Activated CD4-positive, alpha-beta T cell treated with anti-CD3 and anti-CD28 coated beads, Interleukin-2, amount 50 U/mL, for 4 hours (primary cell): ENCODE data around the gene EGFL8.

ENCODE experiments used
- DNase-seq, 2 experiments: peaks; one replicate each; pipeline ENCODE4 v3.0.0-alpha.2; 2020

The EGFL8 gene

DNA sequence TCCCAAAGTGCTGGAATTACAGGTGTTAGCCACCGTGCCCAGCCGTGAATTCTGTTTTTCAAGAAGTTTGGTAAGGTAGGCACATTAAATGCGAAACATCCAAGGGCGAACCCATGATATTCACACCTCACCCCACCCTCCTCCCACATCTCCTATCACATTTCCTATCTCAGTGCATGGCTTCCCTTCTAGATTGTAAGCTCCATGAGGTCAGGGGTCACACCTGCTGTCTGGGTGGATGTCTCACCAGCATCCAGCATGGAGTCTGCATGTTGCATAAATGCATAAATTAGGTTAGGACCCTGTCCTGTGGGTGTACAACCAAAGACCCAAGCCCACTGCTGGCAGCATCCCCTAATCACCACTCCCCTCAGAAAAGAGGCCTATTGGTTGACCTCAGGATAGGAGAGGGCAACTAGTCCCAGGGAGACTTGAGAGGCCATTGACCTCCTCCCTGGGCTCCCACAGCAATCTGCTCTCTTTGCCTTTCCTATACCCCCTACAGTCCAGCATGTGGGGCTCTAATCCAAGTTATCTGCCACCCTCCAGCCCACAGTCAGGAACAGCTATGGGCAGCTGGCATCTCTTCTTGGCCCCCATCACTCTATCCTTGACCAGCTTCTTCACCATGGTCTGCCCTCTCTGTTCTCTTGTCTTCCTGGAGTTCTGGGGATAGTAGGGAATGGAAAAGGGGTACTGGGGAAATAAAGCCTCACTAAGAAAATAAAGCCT lies 16.8 kb upstream of the EGFL8 start:
- no peak for DNase-seq

DNA sequence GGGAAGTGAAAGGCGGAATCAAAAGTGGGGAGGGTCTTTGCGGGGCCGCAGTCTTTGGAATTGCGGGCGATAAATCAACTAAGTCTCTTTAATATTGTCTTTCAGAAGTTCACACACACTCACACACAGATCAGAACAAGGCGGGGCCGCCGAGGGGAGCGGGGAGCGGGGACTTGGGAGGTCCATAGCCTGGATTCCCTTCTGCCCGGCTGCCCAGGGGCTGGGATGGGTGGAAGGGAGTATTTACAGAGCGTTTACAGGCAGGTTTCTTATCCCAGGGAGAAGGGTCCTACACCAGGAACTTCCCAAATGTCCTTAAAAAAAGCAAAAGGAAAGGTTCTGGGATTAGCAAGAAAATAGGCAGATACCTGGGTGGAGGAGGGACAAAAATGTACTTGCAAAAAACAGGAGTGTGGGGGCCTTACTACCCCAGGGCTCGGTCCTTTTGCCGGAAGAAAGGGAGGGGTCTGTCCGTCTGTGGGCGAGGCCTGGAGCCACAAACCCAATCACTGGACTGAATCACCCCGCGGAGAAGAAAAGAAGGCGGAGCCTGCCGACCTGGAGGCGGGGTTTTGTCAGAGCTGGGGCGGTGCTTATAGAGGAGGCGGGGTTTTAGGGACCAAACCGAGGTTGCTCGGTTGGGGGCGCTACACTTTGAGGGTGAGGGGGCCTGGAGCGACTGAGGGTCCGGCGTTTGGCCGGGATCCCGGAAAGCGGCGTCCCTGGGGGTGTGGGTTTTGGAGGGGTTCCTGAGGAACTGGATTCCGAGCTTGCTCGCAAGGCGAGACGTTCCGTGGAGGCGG lies 15.9 kb upstream of the EGFL8 start:
- peak; percentile 57 to 59 for DNase-seq

DNA sequence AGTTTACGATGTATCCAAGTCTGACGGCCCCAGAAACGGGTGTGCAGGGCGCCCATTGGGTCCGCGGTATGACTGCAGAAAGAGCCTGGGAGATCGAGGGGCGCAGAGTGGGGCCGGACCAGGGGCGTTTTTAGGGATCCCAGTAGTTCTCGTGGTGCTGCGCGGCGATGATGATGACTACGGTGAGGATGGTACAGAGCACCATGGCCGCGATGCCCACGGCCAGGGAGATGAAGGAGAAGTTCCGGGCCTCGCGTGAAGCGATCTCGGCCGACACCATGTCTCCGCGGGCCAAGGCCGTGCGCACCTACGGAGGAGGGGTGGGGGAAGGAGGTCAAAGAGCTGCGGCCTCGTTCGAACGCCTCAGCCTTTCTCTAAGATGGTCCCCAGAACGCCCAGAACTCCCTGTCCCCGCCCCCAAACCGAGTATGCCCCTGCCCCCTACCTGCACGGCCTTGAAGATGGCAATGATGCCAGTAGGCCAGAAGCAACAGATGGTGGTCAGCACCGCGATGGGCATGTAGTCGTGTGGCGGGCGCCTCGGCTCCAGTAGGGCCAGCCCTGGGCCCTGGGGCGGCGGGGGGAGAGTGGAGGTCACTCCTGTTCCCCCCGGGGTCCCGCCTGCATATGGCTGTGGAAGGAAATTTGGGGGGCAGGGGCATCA lies 15.2 kb upstream of the EGFL8 start:
- DNase-seq, result no peak

DNA sequence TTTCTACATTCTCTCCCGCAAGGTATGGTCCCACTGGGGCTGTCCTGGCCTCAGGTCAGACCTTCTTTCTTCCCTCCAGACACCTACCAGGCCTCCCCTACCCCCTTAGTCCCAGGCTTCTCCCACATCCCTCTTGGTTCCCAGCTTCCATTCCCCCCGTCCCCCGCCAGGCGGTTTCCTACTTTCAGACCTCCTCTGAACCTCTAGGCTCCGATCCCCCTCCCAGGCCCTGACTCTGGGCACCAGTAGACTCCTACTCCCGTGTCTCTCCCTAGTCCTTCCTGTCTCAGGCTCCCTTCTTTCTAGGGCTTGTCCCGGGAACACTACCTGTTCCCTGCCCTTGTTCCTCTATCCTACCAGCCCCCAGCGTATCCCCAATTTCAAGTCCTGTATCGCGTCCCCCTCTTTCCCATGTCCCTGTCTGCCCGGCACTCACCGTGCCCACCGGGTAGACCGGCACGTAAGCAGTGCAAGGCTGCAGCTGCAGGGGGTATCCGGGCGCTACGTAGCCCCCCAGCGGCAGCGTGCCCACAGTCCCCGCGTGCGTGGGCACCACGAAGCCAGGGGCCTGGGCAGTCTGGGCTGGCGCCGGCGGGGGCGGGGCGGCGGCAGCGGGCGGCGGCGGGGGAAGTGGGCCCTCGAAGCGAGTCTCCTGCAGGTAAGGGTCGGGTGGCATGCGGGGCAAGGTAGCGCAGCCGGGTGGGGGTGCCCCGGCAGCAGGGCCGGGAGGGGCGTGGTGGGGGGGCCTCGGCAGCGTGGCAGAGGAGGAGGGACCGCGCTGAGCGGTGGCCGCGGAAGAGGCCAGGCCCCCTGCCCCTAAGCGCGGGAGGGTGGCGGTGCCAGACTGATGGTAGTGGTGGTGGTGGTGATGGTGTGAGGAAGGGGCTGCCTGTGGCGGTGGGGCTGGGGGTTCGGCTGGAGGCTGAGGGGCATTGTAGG lies 14.2 kb upstream of the EGFL8 start:
- DNase-seq, result no peak

DNA sequence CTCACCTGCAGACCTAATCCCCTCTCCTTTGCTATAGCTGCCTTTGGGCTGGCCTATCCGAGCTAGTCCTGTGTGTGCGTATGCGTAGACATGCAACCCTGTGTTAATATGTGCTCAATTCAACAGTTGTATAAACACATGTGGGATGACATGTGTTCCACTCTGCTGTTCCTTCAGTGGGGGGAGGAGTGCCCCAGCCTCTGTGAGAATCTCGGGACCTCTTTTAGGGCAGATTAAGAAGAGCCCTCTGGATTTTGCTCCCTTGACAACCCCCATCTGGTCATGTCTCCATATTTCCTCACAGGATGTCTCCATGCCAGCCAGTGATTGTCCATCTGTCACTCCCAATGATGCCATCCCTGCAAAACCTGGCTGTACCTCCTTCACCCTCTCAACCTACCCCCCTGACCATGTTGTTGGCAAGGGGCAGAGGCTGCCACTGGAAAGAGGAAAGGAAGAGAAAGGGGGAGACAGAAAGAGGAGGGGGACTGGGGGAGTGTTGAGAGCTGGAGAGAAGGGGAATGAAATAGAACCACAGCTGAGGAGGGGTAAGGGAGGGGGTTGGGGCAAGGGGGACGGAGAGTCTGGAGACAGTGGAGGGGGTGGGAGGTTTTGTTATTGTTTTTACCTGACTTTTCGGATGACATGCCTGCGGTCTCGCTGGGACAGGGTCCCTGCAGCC lies 13.1 kb upstream of the EGFL8 start:
- DNase-seq, result no peak

DNA sequence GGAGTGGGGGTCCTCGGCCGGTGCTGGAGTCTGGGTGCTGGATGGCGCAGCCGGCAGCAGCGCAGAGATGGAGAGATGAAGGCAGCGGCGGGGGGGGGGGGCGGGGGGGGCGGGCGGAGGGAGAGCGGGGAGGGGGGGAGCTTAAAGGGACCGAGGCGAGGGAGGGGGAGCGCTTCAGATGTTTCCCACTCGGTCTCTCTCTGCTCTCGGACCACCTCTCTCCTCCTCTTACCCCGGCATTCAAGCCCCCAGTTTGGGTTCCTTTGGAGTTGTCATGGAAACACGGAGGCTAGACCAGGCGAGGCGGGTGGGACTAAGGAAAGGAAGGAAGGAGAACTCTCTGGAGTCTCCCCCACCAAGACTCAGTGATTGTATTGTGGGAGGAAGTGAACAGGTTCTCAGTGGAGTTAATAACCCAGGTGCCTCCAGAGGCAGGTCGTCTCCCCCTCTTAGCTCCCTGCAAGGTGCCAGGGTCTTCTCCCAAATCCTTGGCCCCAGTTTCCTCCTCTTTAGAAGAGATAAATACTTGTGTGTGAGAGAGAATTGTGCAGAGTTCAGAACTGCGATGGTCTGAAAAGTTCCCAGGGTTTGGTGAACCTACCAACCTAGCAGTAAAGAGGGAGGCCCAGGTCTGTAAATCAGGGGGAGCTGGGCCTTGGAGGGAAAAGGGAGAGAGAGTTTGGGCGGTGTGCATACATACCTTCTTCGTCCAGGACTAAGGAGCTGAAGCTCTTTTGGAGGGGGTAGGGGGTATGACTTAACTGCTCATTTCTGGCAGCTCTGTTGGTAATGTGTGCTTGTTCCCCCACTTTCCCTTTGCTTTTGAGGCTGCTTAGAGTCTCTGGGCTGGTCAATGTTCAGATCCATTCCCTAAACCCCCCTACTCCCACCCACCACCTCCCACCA lies 12.3 kb upstream of the EGFL8 start, which contains the start of gene PRRT1:
Gene PRRT1 (minus strand): TSS at position 77 of the 906 bp plus-strand sequence. CDS start 112 bp downstream, outside the sequence.
- DNase-seq, result no peak

DNA sequence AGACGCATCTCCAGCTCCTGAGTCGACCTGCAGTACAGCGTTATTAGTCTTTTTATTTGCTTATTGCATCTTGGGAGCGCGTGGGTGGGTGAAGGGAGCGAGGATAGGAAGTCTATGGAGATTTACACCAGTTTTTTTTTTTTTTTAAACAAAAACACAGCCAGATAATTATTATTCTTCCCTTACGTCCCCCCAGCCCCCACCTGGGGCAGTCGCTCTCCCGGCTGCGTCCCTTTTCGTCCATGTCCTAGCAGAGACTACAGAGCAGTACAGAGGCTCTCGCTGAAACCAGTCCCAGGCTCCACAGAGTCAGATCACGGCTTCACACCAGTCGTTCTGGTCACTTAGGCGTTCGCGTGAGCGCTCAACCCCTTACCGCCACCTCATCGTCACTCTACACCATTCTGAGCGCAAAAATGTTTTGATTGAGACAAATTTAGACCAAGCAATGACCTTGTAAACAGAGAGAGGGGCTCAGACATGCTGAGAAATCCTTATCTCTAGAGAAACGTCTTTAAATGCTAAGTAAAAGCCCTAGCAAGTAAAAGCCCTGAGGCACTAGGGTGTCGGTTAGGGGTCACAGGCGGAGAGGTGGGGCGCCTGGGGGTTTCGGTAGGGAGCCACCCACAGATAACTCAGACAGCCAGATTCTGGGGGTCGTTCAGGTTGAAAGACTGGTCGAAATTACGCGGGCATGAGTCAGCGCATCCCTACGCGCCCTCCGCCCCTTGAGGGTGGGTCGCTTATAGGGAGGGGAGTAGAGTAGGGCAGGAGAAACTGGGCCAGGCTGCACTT lies 11.4 kb upstream of the EGFL8 start:
- DNase-seq, result no peak

DNA sequence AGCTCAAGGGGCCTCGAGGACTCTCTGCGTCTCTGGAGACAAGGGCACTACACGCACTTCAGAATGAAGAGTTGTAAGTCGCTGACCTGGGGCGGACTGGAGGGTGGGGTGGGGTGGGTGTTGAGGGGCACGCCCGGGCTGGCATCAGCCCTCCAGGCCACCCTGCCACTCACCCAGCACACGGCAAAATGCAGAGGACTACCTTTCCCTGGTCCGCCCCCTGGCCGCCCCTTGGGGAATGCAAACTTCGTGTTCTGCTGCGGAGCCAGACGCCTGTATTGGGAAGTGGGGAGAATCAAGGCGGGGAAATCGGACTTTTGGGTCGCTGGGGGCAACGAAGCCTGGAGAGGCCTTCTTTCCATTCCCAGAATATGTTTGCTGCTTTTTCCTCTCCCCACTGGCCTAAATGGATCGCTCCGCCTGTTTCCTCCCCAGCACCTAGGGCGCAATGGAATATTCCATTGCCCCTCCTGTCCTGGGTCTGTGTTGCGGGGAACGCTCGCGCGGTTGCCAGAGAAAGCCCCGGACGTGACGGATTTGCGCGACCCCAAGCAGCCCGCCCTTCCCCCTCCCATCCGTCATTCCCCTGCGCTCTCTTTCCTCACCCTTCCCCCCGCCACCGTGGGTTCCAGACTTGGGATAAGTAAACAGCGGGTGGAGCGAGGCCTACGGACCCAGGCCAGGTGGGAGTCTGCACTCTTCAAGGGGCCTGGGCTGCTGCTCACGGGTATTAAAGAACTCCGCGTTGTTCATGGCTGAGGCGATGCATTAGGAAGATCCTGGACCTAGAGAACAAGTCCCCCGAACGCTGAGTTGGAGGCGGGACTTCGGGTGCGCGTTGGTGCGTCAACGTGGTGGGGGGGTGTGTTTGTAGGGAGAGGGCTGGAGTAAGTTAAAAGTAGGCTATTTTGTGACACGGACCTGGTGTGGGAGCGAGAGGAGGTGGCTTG lies 10.6 kb upstream of the EGFL8 start, which contains the start of gene PPT2:
Gene PPT2 (plus strand): TSS at position 578 of the 950 bp plus-strand sequence. CDS start 454 bp downstream, outside the sequence.
- peak; percentile 54 to 55 for DNase-seq

DNA sequence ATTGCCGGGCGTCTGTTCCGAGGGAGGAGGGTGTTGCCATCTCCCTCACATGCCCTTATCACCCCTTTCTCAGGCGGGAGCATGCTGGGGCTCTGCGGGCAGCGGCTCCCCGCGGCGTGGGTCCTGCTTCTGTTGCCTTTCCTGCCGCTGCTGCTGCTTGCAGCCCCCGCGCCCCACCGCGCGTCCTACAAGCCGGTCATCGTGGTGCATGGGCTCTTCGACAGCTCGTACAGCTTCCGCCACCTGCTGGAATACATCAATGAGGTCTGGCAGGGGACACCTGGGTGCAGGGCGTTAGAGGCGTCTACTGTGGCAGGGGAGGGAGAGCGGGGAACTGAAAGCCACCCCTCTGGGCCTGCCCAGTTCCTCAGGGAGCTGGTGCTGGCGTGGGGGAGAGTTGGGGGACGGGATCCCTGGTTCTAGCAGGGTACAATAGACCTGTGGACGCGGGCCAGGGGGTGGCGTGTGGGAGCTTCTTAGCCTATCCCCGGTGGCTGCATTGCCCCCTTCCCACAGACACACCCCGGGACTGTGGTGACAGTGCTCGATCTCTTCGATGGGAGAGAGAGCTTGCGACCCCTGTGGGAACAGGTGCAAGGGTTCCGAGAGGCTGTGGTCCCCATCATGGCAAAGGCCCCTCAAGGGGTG lies 9.8 kb upstream of the EGFL8 start:
- peak; percentile 44 to 49 for DNase-seq

DNA sequence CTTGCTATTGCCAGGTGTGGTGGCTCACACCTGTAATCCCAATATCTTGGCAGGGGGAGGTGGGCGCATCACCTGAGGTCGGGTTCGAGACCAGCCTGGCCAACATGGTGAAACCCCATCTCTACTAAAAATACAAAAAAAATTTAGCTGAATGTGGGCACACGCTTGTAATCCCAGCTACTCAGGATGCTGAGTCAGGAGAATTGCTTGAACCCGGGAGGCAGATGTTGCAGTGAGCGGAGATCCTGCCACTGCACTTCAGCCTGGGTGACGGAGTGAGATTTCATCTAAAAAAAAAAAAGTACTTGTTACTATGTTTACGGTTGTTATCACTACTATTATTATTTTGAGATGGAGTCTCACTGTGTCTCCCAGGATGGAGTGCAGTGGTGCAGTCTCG lies 7.5 kb upstream of the EGFL8 start:
- DNase-seq, result no peak

DNA sequence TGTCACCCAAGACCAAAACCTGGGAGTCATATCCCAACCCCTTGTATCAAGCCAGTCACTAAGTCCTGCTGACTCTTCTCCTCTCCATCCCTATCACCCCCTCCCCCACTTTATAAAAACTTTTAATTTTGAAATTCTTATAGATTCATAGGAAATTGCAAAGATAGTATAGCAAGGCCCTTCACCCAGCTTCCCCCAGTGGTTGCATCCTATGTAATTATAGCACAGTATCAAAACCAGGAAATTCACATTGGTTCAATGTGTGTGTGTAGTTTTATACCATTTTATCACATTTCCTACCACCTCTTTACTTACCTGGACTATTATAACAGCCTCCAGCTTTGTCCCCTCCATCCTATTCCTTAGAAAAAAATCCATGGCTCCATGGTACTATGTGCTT lies 6.3 kb upstream of the EGFL8 start:
- no peak for DNase-seq

DNA sequence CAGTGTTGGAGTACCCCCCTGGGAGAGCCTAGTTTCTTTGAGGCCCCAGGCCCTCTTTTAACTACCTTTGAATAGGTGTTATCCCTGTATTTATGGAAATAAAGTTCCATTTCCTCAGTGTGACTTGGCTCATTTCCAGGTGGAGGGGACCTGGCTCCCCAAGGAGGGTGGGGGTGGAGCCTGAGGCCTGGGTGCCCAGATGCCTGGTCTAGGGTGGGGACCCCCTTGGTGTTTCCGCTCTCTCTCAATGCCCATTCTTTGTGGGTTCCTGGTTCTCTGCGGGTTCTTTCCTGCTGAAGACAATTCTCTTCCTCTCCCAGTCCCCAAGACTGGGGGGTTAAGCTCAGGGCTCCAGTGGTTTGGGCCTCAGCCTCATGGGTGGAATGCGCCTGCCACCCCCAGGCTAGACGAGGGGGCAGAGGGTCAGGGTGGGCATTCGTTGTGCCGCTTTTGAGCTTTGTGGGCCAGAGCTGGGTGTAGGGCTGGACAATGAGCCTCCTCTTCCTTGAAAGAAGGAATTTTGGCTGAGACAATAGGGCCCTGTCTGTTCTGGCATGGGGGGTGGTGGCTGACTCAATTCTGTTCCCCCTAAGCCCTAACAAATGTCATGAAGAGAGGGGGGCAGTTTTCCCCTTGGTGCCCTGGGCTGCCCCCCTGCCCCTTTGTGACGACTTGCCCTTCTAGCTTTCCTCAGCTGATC lies 686 bp upstream of the EGFL8 start:
- DNase-seq, result no peak

DNA sequence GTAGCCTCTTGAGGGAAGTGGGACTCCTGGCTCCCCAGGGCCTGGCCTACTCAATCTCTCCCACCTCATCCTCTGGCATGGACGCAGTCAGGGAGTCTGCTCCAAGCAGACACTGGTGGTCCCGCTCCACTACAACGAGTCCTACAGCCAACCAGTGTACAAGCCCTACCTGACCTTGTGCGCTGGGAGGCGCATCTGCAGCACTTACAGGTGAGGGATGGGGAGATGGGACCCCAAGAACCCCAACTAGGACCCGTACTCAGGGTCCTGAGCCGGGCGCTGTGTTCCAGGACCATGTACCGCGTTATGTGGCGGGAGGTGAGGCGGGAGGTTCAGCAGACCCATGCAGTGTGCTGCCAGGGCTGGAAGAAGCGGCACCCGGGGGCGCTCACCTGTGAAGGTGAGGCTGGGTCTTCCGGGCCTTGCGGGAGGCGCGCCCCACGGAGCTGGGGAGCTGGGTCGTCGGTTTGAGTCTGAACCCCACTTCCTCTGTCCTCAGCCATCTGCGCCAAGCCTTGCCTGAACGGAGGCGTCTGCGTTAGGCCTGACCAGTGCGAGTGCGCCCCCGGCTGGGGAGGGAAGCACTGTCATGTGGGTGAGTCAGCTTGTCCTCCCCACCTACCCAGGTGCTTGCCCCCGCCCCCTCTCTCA lies 2.1 kb downstream of the EGFL8 start:
- no peak for DNase-seq

DNA sequence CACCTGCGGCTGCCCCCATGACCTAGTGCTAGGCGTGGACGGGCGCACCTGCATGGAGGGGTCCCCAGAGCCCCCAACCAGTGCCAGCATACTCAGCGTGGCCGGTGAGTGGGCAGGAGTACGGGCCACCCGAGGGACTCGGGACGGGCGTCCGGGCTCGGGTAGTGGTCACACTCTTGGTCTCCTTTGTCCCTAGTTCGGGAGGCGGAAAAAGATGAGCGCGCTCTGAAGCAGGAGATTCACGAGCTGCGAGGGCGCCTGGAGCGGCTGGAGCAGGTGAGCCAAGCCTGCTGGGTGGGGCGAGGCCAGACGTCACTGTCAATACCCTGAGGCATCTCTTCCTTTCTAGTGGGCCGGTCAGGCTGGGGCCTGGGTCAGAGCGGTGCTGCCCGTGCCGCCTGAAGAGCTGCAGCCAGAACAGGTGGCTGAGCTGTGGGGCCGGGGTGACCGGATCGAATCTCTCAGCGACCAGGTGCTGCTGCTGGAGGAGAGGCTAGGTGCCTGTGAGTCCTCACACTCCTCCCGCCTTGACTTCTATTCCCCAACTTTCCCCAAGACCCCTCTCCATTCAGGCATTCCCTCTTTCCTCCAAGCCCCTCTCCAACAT lies 2.9 kb downstream of the EGFL8 start:
- no peak for DNase-seq

DNA sequence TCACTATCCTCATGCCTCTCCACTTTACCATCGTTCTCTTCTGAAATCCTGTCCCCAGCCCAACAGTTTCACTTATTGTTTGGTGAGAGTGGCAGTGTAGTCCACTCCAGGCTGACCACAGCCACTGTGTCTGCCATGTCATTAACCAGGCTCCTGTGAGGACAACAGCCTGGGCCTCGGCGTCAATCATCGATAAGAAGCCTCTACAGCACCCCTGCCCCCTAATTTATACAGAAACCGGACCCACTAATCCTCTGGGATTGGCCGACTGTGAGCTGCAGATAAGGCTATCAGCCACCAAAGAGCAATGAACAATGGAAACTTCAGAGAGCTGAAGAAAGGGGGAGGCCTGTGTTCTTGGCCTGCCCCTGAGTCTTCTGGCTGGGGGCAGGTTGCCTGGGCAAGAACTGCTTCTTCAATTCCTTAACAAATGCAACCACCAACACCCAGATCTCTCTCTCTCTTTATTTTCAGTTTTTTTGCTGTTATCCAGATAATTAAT lies 3.4 kb downstream of the EGFL8 start:
- no peak for DNase-seq

DNA sequence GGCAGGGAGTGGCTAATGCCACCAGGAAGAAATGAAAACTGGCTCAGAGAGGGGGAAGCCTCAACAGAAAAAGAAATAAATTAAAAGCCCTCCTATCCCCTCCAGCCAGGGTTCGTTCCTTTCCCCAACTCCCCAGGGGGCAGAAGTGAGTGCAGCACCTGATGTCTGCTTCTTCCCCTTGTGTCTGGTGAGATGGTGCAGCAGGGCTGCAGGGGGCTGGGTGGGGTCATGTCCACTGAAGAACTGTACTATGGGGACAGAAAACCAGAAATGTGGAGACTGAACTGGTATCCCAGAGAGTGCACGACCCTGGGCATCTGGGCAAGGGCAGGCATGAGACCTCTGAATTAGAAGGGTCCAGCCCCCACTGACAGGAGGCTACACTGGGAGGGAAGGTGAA lies 4.0 kb downstream of the EGFL8 start:
- no peak for DNase-seq
